Non-pigmented ciliary epithelial cell (primary cell): ENCODE results near the gene SNX13.
"Not testable (repeated sequence)": the region's sequence is repeated elsewhere in the genome, so short reads cannot be mapped to it uniquely, and the experiment has no call there.

Experiments used
- DNase-seq: peaks from one replicate; pipeline ENCODE4 v3.0.0-alpha.2; 2010; ENCODE audit warnings: low read depth

Gene SNX13

DNA sequence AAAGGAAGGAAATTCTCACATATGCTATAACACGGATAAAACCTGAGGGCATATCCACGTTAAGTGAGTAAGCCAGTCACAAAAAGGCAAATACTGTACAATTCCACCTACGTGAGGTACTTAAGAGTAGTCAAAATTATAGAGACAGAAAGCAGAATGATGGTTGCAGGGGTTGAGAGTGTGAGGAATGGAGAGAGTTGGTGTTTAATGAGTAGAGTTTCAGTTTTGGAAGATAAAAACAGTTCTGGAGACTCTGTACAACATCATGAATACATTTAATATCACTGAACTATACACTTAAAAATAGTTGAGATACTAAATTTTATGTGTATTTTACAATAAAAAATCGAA lies 95.1 kb downstream of the SNX13 start:
- no peak for DNase-seq

- DNase-seq, result no peak
Measured at GRCh38 chr7:17844514-17845196, 95.6 kb downstream of the SNX13 start.

DNA sequence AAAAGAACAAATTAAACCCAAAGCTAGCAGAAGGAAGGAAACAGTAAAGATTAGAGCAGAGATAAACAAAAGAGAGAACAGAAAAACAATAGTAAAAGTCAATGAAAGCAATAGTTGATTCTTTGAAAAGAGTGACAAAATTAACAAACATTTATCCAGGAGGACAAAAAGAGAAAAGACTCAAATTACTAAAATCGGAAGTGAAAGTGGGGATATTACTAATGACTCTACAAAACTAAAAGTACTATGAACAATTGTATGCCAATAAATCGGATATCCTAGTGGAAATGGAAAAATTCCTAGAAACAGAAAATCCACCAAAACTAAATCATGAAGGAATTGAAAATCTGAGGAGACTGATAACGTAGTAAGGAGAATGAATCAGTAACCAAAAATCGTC lies 96.3 kb downstream of the SNX13 start:
- DNase-seq, result no peak

DNA sequence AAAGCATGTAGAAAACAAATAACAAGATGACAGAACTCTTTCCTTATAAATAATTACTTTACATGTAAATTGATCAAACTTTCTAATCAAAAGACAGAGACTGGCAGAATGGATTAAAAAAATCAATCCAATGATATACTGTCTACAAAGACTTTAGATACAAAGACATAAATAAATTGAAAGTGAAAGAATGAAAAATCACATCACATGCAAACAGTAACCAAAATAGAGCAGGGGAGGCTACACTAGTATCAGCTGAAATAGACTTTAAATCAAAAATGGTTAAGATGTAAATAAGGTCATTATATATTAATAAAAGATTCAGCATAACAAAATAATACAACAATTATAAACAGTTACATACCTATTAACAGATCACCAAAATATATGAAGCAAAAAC lies 97.3 kb downstream of the SNX13 start:
- DNase-seq, result no peak

DNA sequence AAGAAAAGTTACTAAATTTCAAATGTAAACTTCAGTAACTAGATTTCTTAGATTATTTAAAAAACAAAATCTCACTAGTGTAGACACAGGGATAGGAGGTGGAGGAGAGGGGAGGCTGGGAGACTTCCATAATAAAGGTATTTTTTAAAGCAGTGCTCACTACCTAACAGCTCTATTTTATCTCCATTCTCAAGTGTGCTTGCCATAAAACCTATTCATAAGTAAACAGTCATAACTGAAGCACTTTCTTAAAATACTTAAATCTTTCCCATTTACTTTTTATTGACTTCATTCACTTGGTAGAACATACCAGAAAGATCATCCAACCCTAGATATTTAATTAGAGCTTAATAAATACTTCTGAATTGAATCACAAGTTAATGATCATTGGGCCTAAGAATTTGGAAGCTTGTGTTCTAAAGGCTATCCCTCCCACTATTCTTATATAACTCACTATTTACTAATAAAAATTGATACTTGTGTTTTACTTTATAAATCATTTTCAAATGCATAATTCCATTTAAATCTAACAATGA lies 107.4 kb downstream of the SNX13 start:
- no peak for DNase-seq

GRCh38 chr7:17832242-17832641 lies 108.1 kb downstream of the SNX13 start:
- DNase-seq, result no peak

- no peak for DNase-seq
Measured at GRCh38 chr7:17830206-17830605, 110.1 kb downstream of the SNX13 start.

DNA sequence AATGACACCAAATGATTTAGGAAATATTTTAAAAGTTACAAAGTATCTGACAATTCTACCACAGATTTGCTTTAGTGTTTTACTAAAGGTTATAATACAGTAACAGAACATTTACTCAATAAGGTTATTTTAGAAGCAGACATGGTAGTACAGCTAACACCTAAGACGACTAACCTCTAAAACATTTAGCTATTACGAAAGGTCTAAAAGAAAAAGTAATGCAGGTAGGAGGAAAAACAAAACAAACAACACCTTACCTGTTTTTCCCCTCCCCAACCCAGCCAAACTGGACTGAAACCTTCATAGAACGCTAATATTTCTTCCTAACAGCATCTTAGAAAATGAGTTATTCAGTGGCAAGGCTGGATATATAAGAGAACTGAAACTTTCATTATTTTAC lies 111.3 kb downstream of the SNX13 start:
- DNase-seq, result no peak

- DNase-seq, result no peak
Measured at GRCh38 chr7:17822547-17823173, 117.6 kb downstream of the SNX13 start.

- DNase-seq, result no peak
Measured at GRCh38 chr7:17816903-17817302, 123.4 kb downstream of the SNX13 start.

- no peak for DNase-seq
Measured at GRCh38 chr7:17815318-17815717, 125.0 kb downstream of the SNX13 start.

DNA sequence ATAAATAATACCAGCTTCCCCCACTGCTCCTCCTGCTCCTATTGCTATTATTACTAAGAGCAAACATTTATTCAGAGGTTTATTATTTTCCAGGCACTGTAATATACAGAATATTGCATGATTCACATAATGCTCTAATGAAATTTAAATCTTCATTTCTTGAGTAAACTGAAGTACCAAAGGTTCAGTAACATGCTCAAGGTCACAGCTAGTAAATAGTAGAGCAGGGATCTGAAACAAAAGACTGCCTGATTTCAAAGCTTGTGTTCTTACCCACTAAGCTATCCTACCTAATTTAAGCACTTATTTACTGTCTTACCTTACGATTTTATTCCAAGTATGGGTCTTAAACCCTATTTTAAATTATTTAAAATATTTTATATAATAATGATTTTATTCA lies 126.2 kb downstream of the SNX13 start:
- no peak for DNase-seq

DNA sequence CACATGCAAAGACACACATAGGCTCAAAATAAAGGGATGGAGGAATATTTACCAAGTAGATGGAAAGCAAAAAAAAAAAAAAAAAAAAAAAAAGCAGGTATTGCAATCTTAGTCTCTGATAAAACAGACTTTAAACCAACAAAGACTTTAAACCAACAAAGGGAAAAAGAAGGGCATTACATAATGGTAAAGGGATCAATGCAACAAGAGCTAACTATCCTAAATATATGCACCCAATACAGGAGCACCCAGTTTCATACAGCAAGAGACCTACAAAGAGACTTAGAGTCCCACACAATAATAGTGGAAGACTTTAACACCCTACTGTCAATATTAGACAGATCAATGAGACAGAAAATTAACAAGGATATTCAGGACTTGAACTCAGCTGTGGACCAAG lies 131.1 kb downstream of the SNX13 start:
- not testable (repeated sequence) for DNase-seq

DNA sequence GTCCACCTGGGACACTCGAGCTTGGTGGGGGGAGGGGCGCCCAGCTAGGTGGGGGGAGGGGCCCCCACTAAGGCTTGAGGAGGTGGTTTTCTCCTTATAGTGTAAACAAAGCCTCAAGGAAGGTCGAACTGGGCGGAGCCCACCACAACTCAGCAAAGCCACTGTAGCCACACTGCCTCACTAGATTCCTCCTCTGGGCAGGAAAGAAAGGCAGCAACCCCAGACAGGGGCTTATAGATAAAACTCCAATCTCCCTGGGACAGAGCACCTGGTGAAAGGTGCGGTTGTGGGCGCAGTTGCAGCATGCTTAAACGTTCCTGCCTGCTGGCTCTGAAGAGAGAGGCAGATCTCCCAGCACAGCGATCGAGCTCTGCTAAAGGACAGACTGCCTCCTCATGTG lies 133.1 kb downstream of the SNX13 start:
- no peak for DNase-seq

DNA sequence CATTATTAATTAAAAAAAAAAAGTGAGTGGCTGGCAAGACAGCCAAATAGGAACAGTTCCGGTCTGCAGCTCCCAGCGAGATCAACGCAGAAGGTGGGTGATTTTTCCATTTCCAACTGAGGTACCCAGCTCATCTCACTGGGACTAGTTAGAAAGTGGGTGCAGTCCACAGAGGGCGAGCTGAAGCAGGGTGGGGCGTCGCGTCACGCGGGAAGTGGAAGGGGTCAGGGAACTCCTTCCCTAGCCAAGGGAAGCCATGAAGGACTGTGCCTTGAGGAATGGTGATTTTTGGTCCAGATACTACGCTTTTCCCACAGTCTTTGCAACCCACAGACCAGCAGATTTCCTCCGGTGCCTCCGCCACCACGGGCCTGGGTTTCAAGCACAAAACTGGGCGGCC lies 133.7 kb downstream of the SNX13 start:
- DNase-seq, result no peak

DNA sequence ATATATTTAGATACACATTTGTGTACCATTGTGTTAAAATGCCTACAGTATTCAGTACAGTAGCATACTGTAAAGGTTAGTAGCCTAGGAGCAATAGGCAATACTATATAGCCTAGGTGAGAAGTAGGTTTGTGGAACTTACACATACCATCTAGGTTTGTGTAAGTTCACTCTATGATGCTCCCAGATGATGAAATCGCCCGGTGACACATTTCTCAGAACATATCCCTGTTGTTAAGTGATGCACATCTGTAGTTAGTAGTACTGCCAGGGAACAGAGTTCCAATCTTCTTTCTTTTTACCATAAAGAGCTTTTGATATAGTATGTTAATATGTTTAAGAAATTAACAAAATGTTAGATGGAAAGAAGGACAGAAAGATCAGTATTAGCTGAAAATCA lies 138.2 kb downstream of the SNX13 start:
- DNase-seq, result no peak

DNA sequence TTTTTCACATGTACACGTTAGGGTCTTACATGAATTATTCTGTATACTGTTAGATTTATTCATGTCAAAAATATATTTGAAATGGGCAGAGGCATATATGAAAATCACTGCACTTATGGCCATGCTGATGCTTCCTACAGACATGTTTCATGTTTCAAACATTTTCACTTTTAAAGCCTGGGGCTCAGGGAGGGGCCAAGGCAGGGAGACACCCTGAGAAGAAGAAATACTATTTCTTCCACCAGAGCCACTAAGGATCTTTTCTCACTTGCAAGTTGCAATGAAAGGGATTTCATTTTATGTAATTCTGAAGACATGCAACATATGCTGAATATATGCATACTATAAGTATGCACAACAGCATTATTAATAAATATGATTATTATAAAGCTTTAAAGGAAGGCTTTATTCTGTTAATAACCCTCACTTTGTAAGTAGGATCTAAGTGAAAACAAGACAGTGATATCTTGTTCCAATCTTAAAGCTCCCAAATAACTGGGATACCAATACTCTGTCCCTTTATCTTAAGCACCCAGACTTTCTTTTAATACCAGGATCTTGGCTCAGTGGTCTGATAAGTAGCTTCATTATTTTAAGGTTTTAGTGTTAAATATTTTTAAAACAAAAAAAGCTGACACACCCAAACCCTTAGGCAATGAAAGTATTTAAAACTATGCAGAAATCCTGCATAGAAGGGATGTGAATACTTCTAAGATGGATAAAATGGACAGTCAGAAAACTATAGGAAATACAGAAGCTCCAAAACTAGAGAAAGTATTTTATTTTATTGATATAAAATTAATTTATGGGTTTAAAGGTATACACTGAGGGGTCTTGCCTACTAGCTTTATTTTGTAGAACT lies 148.0 kb downstream of the SNX13 start:
- no peak for DNase-seq

DNA sequence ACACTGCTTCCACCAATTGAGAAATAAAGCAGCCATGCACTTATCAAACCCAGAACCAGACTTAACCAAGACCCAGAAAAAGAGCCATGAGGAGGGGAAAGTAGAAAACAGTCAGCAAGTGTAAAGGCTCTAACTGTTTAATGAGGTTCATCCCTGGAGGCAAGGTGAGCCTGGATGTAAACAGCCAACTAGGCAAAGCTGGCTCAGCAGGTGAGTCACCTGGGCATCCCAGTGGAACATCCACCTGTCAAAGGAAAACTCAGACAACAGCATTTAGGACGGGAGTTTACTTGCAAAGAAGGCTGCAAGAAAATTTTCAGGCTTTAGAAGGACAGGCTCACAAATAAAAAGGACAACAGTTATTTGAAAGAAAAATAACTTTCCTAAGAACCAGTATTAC lies 153.0 kb downstream of the SNX13 start:
- no peak for DNase-seq

DNA sequence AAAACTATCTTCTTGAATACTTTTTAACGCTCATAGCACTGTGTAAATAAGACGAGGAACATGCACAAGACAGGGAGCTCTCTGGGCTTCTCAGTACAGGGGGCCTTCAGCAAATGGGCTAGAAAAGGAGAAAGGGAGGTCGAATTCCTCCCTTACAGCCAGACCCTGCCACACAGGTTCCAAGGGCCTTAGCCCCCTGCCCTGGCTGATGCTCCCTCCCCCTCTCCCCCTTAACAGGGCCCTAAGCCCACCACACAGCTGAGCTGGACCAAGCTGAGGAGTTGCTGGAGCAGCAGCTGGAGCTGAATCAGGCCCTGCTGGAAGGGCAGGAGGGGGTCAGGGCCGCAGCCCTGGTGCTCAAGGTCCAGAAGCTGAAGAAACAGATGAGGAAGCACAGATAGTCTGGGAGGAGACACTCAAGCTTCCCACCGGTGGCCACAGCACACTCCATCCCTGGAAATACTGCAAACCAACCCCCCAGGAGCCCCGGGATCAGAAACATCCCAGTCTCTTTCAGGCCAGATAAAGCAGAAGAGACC lies 153.9 kb downstream of the SNX13 start:
- DNase-seq, result no peak

DNA sequence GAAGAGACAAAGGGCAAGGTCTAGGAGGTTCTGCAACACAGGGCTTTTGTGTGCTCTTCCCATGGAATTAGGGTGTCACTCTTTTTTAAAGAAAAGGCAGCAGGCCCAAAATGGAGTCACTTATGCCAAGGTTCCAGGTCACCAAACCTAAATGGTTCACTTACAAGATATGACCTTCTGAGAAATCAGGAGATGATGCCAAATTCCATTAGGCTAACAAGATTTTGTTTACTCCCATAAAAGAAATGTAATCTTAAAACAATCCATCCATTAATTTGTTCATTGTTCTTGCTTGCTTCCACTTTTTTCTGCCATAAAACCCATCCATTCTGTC lies 158.1 kb downstream of the SNX13 start:
- no peak for DNase-seq

DNA sequence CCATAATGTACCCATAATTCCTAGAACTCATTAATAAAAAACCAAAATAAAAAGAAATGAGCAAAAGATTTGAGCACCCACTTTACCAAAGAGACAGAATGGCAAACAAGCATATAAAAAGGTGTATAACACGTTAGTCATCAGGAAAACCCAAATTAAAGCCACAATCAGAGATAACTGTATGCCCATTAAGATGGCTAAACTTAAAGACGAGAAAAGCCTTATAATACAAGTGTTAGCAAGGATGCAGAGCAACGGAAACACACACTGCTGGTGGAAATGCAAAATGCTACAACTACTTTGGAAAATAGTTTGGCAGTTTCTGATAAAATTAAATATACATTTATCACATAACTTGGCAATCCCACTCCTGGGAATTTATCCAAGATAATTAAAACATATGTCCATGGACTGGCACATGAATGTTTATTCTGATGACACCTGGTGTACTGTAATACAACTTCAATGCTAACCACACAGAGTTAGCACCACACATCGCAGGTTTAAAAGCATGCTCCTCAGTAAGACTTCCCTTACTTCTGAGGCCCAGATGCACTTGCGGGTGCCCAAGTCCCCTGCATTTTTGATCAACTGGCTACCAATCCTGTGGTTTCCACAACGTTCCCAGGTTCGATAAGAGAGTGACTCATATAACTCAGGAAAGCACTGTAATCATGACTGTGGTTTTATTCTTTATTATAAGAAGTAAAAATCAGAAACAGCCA lies 158.6 kb downstream of the SNX13 start:
- DNase-seq, result peak; percentile 70

GRCh38 chr7:17779381-17779780 lies 160.9 kb downstream of the SNX13 start:
- no peak for DNase-seq
